ENCODE results near the gene UGT8.

Gene UGT8

DNA sequence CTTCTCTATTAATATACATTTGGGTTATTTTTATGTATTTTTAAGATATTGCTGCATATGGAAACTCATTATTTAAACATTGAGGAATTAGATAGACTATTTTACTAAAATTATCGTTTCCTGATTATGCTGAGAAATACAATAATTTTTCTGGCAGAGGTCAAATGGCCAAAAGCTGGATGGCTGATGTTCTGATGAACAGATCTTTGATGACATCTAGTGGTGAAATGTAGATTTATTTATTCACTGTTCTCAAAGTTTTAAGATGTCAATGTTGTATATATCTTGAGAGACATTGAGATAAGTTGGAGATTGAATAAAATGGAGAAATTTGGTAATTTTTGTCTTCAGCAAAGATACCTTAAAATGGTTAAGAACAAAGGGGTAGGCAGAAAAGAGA is 96.2 kb downstream of the UGT8 start:
- DNase-seq = peak; percentile 19

- no peak for DNase-seq
Measured at GRCh38 chr4:114698231-114698630, 99.6 kb downstream of the UGT8 start.

DNA sequence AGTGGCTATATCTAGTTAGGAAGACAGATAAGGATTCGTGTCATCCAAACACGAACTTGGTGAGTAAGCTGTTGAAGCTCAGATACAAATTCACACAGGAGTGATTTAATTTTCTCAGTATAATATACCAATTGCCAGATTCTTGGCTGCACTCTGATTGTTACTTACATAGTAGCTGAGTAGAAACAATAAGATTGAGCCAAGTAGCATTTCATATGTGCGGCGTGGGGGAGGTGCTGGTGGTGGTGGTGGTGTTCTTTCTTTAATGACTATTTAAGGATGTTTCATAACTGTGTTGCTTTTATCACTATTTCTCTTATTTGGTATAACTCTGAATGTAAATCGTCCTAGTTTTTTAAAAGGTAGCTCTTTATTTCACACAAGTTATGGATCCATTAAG is 102.9 kb downstream of the UGT8 start:
- no peak for DNase-seq

DNA sequence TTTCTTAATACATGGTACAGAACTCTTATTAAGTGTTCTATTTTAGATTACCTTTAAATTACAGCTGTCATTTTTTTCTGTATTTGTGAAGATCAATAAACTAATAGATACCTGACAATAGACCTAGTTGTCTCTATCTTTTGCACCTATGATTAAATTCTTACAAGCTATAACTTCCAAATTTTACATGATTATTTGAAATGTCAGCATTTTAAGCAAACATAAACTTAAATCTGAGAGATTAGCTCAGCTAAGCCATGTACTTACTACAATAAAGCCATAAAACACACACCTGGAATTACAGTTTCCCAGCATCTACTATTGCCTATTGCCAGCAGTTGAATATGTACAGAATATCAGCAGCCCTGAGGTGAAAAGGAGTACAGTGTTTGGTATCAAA is 118.8 kb downstream of the UGT8 start:
- DNase-seq = no peak

DNA sequence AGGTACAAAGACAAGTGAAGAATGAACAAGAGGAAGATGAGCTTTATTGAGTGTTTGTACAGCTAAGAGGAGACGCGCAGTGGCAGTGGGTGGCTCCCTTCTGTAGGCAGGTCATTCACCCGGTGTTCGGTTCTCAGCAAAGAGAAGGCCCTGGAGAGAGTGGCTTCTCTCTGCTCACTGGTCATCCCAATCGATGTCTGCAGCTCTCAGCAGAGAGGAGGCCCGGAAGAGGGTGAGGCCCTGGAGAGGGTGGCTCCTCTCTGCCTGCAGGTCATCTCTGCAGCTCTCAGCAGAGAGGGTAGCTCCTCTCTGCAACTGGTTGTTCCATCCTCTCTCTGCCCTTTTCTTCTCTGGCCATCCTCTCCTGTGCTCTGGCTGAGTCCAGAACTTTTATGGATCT is 126.5 kb downstream of the UGT8 start:
- DNase-seq = no peak

DNA sequence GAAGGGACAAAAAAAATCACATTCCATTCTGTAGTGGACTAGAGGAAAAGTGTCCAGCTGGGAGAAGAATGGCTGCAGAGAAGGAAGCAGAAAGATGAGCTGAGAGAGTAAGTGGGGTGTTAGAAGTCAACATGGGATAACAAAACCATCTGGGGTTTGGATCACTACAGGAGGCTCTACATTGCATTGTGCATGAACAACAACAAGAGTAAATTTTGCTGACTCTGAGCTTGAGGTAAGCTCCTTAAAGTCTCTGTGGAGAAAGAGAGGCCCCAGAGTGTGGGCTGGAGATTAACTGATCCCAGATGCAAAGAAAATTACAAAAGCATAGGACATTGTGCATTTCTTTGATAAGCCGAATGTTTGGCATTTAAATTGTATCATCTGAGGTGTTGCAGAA is 128.9 kb downstream of the UGT8 start:
- DNase-seq = no peak
